GM12891 (cell line): ENCODE measurements around the gene CCDC70.
"Not testable (repeated sequence)": the region's sequence is repeated elsewhere in the genome, so short reads cannot be mapped to it uniquely, and the experiment has no call there.

ENCODE experiments used
- DNase-seq: peaks from one replicate; pipeline ENCODE4 v3.0.0; 2011; ENCODE audit warnings: low spot score; ENCODE audit not compliant: insufficient read length
- FAIRE-seq: peaks from 2 replicates; lab custom pipeline; 2011; peaks lifted over from hg19 to GRCh38; lab: Jason Lieb, UNC
- PAX5 ChIP-seq: IDR thresholded peaks from 2 replicates; pipeline ENCODE4 v1.6.1; 2011; ENCODE audit warnings: low read length, moderate library complexity, mild to moderate bottlenecking; ENCODE audit not compliant: insufficient read depth, severe bottlenecking
- POLR2A ChIP-seq: IDR thresholded peaks from 2 replicates; pipeline ENCODE4 v1.6.1; 2011; ENCODE audit warnings: low read depth, low read length, control low read depth
- POLR2AphosphoS5 ChIP-seq: IDR thresholded peaks from 2 replicates; pipeline ENCODE4 v1.6.1; 2011; ENCODE audit warnings: low read depth, low read length, control low read depth
- POU2F2 ChIP-seq: IDR thresholded peaks from 2 replicates; pipeline ENCODE4 v1.6.1; 2011; ENCODE audit warnings: low read depth, mild to moderate bottlenecking, control low read depth, low read length, moderate library complexity
- SPI1 ChIP-seq: IDR thresholded peaks from 2 replicates; pipeline ENCODE4 v1.6.1; 2011; ENCODE audit warnings: low read depth, low read length, control low read depth
- TAF1 ChIP-seq: IDR thresholded peaks from 2 replicates; pipeline ENCODE4 v1.6.1; 2011; ENCODE audit warnings: low read depth, low read length, control low read depth

Gene CCDC70

GRCh38 chr13:51820016-51820597 lies 41.7 kb upstream of the CCDC70 start:
- TF ChIP-seq POLR2AphosphoS5 (no peak), PAX5 (no peak)
- FAIRE-seq (no peak), DNase-seq (no peak)

GRCh38 chr13:51821606-51822005 lies 40.2 kb upstream of the CCDC70 start:
- TF ChIP-seq PAX5, result no peak
- no peak for TF ChIP-seq SPI1
- no peak for TF ChIP-seq POLR2A
- no peak for TF ChIP-seq POU2F2
- no peak for TF ChIP-seq TAF1
- no peak for TF ChIP-seq POLR2AphosphoS5
- DNase-seq (no peak), FAIRE-seq (peak; percentile 86)

- no peak for TF ChIP-seq POLR2A
- no peak for TF ChIP-seq POU2F2
- DNase-seq (no peak), FAIRE-seq (no peak)
Measured at GRCh38 chr13:51822106-51822815, 39.5 kb upstream of the CCDC70 start.

- no peak for DNase-seq
- TF ChIP-seq SPI1 (no peak), POLR2AphosphoS5 (no peak), PAX5 (no peak), POU2F2 (no peak), TAF1 (no peak), POLR2A (no peak)
- FAIRE-seq, result no peak
Measured at GRCh38 chr13:51823359-51823758, 38.4 kb upstream of the CCDC70 start.

- no peak for FAIRE-seq
- no peak for TF ChIP-seq TAF1
- no peak for TF ChIP-seq POLR2A
- no peak for TF ChIP-seq POU2F2
- DNase-seq, result no peak
Measured at GRCh38 chr13:51823863-51824262, 37.9 kb upstream of the CCDC70 start.

- not testable (repeated sequence) for FAIRE-seq, DNase-seq
Measured at GRCh38 chr13:51824712-51825111, 37.1 kb upstream of the CCDC70 start.

GRCh38 chr13:51825165-51825592 lies 36.6 kb upstream of the CCDC70 start:
- TF ChIP-seq SPI1, result peak; percentile 25; the same call in 1 of the 2 replicates
- no peak for TF ChIP-seq POLR2A
- FAIRE-seq, result peak; percentile 86
- no peak for DNase-seq

GRCh38 chr13:51825681-51826254 lies 36.0 kb upstream of the CCDC70 start:
- no peak for TF ChIP-seq POU2F2
- no peak for TF ChIP-seq POLR2A
- no peak for TF ChIP-seq TAF1
- TF ChIP-seq PAX5, result no peak
- TF ChIP-seq SPI1, result no peak
- TF ChIP-seq POLR2AphosphoS5, result no peak
- FAIRE-seq (peak; percentile 55), DNase-seq (no peak)

GRCh38 chr13:51826606-51827005 lies 35.2 kb upstream of the CCDC70 start:
- FAIRE-seq (peak; percentile 80), DNase-seq (no peak)

GRCh38 chr13:51827254-51827653 lies 34.5 kb upstream of the CCDC70 start:
- DNase-seq, result no peak
- TF ChIP-seq SPI1, result no peak
- no peak for TF ChIP-seq PAX5
- no peak for TF ChIP-seq TAF1
- no peak for FAIRE-seq

More at GRCh38 chr13:51826606-51827005, 35.2 kb upstream of the CCDC70 start:
- TF ChIP-seq SPI1, result no peak
- TF ChIP-seq POU2F2, result no peak
- no peak for TF ChIP-seq PAX5
- no peak for TF ChIP-seq POLR2A
- no peak for TF ChIP-seq TAF1
- TF ChIP-seq POLR2AphosphoS5, result no peak
